ENCODE results near the gene CCDC68.
A peak's percentile ranks its signal among the peaks of the same experiment; 100 is the strongest.
"Not testable (repeated sequence)": the region's sequence is repeated elsewhere in the genome, so short reads cannot be mapped to it uniquely, and the experiment has no call there.

CCDC68 gene

GRCh38 chr18:54958704-54959625 lies at the start of gene CCDC68:
Gene CCDC68 (minus strand): TSS chr18:54959461. CDS start chr18:54942791, 16,670 bp downstream.
- DNase-seq (ENCODE audit: low read depth, low spot score) = no peak

- DNase-seq (ENCODE audit: low read depth, low spot score) = no peak
Observed at GRCh38 chr18:55007602-55008001, 48.3 kb upstream of the CCDC68 start.

GRCh38 chr18:55003695-55004094 lies 44.4 kb upstream of the CCDC68 start:
- DNase-seq (ENCODE audit: low read depth, low spot score) = no peak

GRCh38 chr18:55002261-55002660 lies 43.0 kb upstream of the CCDC68 start:
- no peak for DNase-seq (ENCODE audit: low read depth, low spot score)

- no peak for DNase-seq (ENCODE audit: low read depth, low spot score)
Observed at GRCh38 chr18:55001394-55002024, 42.2 kb upstream of the CCDC68 start.

- DNase-seq (ENCODE audit: low read depth, low spot score) = no peak
Observed at GRCh38 chr18:55000529-55000928, 41.3 kb upstream of the CCDC68 start.

- no peak for DNase-seq (ENCODE audit: low read depth, low spot score)
Observed at GRCh38 chr18:54999016-54999415, 39.8 kb upstream of the CCDC68 start.

GRCh38 chr18:54995421-54996143 lies 36.3 kb upstream of the CCDC68 start:
- DNase-seq (ENCODE audit: low read depth, low spot score) = no peak

- DNase-seq (ENCODE audit: low read depth, low spot score) = no peak
Observed at GRCh38 chr18:54991981-54992380, 32.7 kb upstream of the CCDC68 start.

GRCh38 chr18:54984908-54985307 lies 25.6 kb upstream of the CCDC68 start:
- no peak for DNase-seq (ENCODE audit: low read depth, low spot score)

- DNase-seq (ENCODE audit: low read depth, low spot score) = no peak
Observed at GRCh38 chr18:54983791-54984190, 24.5 kb upstream of the CCDC68 start.

GRCh38 chr18:54983041-54983686 lies 23.9 kb upstream of the CCDC68 start:
- DNase-seq (ENCODE audit: low read depth, low spot score) = peak; percentile 37

GRCh38 chr18:54981076-54981475 lies 21.8 kb upstream of the CCDC68 start:
- DNase-seq (ENCODE audit: low read depth, low spot score) = no peak

- no peak for DNase-seq (ENCODE audit: low read depth, low spot score)
Observed at GRCh38 chr18:54975598-54975997, 16.3 kb upstream of the CCDC68 start.

GRCh38 chr18:54973046-54973445 lies 13.8 kb upstream of the CCDC68 start:
- no peak for DNase-seq (ENCODE audit: low read depth, low spot score)

GRCh38 chr18:54968807-54969206 lies 9.5 kb upstream of the CCDC68 start:
- DNase-seq (ENCODE audit: low read depth, low spot score) = no peak

GRCh38 chr18:54968237-54968636 lies 9.0 kb upstream of the CCDC68 start:
- DNase-seq (ENCODE audit: low read depth, low spot score) = not testable (repeated sequence)

- DNase-seq (ENCODE audit: low read depth, low spot score) = no peak
Observed at GRCh38 chr18:54967786-54968185, 8.5 kb upstream of the CCDC68 start.

- DNase-seq (ENCODE audit: low read depth, low spot score) = no peak
Observed at GRCh38 chr18:54964741-54965140, 5.5 kb upstream of the CCDC68 start.

- no peak for DNase-seq (ENCODE audit: low read depth, low spot score)
Observed at GRCh38 chr18:54962919-54963645, 3.8 kb upstream of the CCDC68 start.

GRCh38 chr18:54961868-54962267 lies 2.6 kb upstream of the CCDC68 start:
- DNase-seq (ENCODE audit: low read depth, low spot score) = no peak
